Left cardiac atrium (tissue), 4 donors: ENCODE measurements around the gene CD276. TPM values are rescaled to one million over a fixed set of nuclear protein-coding genes. Genes with fewer than 3 reads are reported as not detected.
"Not testable (repeated sequence)": the region's sequence is repeated elsewhere in the genome, so short reads cannot be mapped to it uniquely, and the experiment has no call there.

Source experiments
- ATAC-seq, 2 donors: fragments of 200-7000 bp; cut with Tn5 transposase; one replicate each; pipeline ENCODE4 v1.9.1; 2020; ENCODE audit warnings: mild to moderate bottlenecking in 2 of 2, moderate library complexity in 2 of 2
- DNase-seq: peaks from one replicate; pipeline ENCODE4 v3.0.0-alpha.2; 2020
- intact Hi-C, 2 donors: fragments of 100-400 bp; cut with DNase I; formaldehyde crosslinking; loops; one replicate each; pipeline versions ENCODE4 v1.14.1 to v1.15.1; 2022 to 2023
- total RNA-seq, 2 donors: library from RNA; stranded (reverse); fragmentation: NEBNext Ultra II Directional; extraction: Animal tissue kit (Norgen Biotek cat#: 25700); gene quantifications; one replicate each; pipeline ENCODE4 v1.2.1, GENCODE V29; 2021
- donor health status: DM: no; HTN: yes; CAD: no.
- donor health status: DM: no; HTN: yes; CAD: no; lungs with severe emphysema.
- donor health status: DM: yes; HTN: yes; CAD: no.
- donor health status: Dilated cardiomyopathy.

The CD276 gene
- total RNA-seq, 2 donors from 2014 or later = 29.6 to 77.5 TPM

DNA sequence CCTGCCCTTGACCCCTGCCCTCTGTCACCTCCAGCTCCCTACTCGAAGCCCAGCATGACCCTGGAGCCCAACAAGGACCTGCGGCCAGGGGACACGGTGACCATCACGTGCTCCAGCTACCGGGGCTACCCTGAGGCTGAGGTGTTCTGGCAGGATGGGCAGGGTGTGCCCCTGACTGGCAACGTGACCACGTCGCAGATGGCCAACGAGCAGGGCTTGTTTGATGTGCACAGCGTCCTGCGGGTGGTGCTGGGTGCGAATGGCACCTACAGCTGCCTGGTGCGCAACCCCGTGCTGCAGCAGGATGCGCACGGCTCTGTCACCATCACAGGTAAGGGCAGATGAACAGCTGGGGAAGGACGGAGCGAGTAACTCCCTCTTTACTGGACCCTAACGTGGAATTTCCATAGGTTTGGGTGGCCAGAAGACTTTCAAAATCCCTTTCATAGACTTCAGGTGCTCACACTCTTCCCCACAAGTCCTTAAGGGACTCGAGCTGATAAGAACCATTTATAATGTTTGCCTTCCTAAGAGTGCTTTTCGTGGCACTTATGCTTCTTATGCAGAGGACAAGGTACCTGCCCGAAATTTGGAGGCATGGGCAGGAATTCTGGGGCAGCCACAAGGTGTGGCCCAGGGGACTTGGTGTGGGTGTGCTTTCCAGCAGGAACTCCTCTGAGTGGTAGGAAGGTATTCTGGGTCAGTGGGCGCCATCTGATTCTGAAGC, 20.1 kb downstream of the CD276 start:
- ATAC-seq, DNase-seq: not testable (repeated sequence)
- intact Hi-C loops = loop anchor here in 1 of 2 donors (5.0 kb wide), 1 partner anchor 137 kb away; no protein-coding TSS in a partner anchor

DNA sequence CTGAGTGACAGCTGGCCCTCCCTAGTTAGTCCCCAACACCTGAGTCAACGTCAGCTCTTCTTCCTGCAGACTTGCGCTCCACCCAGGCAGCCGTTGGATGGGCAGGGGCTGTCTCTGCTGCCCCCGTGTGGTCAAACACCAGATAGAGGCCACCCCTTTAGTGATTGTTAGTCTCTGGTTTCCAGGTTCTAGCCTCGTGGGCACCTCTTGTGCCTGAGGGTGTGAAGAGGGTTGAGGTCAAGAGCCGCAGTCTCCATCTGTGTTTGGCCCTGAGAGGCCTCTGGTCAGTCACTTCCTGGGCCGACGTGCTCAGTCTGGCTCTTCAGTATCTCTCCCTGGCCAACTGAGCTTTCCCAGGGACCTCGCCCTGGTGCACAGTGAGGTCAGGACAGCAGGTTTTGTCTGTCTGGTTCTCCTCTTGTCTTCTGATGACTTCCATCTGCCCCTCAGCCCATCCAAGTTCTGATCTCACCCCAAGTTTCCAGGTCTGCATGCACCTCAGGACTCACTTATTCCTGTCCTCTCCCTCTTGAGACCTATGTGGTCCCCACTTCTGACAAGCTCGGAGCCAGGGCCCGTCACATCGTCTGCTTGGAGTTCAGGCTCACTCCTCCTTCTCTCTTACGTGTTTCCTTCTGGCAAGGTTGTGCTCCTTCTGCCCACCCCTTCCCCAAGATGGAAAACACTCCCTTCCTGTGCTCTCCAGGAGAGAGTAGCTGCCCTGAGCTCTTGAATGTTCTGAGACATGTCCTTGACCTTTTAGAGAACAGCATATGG, 20.9 kb downstream of the CD276 start:
- intact Hi-C loops = loop anchor here in 1 of 2 donors (5.0 kb wide), 2 partner anchors 138 to 202 kb away; no protein-coding TSS in a partner anchor
- DNase-seq = peak; percentile 59
- peak; percentile 50 to 58 for ATAC-seq

DNA sequence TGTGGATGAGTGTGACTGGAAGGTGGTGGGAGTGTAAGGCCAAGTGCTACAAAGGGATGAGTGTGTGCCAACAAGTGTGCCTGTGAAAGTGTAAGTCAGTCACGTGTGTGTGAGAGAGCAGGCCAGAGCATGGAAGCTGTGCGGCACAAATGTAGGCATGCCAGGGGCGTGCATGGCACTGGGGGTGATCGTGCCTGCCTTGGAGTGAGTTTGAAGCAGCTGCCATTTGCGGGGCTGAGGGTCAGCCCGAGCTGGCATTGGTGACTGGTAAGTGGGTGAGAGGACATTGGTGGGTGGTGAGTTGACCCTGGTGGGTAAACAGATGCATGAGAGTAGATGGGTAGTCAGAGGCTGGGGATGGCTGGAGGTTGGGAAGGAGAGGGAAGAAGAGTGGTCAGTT, 24.5 kb downstream of the CD276 start:
- intact Hi-C loops = loop anchor here in 1 of 2 donors (5.0 kb wide), 1 partner anchor 199 kb away; no protein-coding TSS in a partner anchor
- no peak for DNase-seq
- ATAC-seq = no peak

DNA sequence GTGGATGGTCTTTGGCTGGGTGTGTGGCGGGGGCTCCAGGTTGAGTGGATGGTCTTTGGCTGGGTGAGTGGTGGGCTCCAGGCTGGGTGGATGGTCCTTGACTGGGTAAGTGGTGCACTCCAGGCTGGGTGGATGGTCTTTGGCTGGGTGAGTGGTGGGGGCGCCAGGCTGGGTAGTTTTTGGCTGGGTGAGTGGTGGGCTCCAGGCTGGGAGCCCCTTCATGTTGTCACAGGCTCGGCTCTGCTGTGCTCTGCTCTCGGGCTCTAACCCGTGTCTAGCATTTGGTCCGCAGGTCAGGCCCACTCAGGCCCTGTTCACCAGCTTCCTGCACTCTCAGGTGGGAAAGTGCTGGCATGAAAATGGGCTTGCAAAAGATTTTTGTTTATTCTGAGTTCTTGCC, 25.1 kb downstream of the CD276 start:
- DNase-seq (no peak), ATAC-seq (no peak)
- intact Hi-C loops = loop anchor here in 1 of 2 donors (5.0 kb wide), 1 partner anchor 198 kb away; no protein-coding TSS in a partner anchor

DNA sequence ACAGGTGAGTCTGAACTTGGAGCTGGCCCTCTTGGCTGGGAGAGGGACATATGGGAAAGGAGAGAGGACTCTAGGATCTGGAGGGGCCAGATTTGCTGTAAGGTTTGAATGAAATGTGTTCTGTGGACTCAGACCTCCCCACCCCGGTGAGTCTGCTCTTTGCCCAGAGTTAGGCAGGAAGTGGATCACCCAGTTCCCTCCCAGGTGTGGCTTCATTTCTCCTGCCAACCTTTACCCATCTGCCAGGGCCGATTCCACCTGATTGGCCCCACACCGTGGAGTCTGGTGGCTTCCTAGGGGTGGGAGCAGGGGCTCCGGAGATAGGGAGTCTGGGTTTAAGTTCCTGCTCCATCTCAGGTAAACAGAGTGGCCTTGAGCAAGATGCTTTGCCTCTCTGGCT, 25.5 kb downstream of the CD276 start:
- intact Hi-C loops = loop anchor here (5.0 to 10.0 kb wide), 2 partner anchors 195 to 198 kb away; no protein-coding TSS in a partner anchor
- DNase-seq = no peak
- ATAC-seq = no peak

DNA sequence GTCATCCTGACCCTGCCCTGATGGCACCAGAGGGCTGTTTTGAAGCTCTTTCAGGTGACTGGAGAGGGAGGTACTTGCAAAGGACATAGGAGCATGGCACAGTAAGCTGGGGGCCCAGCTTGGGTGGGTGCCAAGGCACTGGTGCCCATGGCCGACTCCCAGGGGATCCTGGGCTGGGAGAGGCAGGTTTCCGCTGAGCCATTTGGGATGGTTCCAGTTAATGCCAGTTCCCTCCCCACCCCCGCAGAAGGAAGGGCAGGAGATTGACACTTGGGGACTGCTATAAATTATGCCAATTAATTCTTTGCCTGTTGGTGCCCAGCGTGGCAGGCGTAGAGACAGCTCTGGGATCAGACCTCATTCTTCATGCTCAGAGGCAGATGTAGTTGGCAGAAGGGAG, 26.1 kb downstream of the CD276 start:
- intact Hi-C loops = loop anchor here in 1 of 2 donors (10.0 kb wide), 1 partner anchor 194 kb away; no protein-coding TSS in a partner anchor
- ATAC-seq = no peak
- DNase-seq = no peak

DNA sequence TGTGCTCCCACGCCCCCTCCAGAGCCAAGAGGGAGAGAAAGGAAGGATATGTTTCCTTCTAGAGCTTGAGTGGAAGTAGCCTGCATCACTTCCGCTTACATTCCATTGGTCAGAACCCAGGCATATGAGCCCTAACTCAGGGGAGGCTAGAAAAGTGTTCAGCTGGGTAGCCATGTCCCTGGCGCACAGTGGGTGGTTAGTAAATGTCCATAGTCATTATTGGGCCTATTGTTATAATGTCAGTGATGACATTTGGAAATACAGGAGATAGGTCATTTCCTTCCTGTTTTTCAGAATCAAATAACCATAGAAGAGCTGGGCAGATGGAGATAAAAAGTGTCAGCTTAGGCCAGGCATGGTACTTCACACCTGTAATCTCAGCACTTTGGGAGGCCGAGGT, 27.3 kb downstream of the CD276 start:
- DNase-seq (no peak), ATAC-seq (no peak)
- intact Hi-C loops = loop anchor here in 1 of 2 donors (10.0 kb wide), 1 partner anchor 193 kb away; no protein-coding TSS in a partner anchor

DNA sequence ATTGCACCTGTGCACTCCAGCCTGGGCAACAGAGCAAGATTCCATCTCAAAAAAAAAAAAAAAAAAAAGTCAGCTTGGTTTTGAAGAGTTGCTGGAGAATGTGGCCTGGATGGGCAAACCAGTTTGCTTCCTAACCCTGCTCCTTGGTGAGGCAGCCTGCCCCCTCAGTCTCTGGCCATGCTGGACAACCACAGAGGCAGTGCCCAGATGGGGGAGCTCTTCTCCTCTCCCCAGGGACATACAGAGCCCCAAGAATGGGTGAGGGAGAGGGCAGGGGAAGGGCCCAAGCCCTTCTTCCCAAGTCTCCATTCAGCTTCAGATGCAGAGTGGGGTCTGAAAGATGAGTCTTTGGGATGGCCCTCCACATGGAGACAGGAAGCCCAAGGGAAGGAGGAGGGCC, 27.9 kb downstream of the CD276 start:
- DNase-seq = no peak
- ATAC-seq = no peak
- intact Hi-C loops = loop anchor here in 1 of 2 donors (10.0 kb wide), 1 partner anchor 193 kb away; no protein-coding TSS in a partner anchor

DNA sequence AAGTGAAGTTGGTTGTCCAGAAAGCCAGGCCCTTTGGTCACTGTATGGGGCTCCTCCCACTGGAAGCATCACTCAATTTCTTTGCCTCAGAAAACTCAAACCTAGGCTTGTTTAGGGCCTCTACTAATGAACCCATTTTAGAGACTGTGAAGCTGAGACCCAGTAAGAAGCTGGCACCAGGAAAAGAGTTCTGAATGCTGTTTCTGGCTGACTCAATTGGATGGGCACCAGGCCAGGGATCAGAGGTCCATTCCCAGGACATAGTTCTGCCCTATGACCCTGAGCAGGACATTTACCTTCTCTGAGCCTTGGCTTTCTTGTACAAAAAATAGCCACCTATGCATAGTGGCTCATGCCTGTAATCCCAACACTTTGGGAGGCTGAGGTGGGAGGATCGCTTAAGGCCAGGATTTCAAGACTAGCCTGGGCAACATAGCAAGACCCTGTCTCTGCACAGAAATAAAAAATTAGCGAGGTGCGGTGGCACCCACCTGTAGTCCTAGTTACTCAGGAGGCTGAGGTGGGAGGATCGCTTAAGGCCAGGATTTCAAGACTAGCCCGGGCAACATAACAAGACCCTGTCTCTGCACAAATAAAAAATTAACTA, 30.6 kb downstream of the CD276 start:
- intact Hi-C loops = loop anchor here in 1 of 2 donors (10.0 kb wide), 1 partner anchor 190 kb away; no protein-coding TSS in a partner anchor
- no peak for DNase-seq

DNA sequence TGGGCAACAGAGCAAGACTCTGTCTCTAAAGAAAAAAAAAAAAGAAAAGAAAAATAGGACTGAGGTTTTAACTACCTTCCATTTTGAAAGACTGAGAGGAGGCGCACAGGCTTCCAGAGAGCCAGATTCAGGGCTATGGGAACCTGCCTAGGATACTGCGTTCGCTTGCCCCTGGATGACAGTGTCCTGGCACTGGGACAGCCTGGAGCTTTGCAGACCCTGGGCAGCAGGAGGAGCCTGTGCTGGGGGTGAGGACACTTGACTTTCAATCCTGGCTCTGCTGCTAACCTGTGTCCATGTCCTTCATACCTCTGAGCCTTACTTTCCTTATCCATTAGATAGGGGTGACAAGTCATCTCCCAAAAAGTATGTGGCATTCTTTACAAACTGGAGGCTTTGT, 31.2 kb downstream of the CD276 start:
- ATAC-seq (peak; percentile 56 to 65), DNase-seq (peak; percentile 42)
- intact Hi-C loops = loop anchor here in 1 of 2 donors (10.0 kb wide), 1 partner anchor 189 kb away; no protein-coding TSS in a partner anchor

More for the DNA sequence above, 30.6 kb downstream of the CD276 start:
- ATAC-seq = no peak

DNA sequence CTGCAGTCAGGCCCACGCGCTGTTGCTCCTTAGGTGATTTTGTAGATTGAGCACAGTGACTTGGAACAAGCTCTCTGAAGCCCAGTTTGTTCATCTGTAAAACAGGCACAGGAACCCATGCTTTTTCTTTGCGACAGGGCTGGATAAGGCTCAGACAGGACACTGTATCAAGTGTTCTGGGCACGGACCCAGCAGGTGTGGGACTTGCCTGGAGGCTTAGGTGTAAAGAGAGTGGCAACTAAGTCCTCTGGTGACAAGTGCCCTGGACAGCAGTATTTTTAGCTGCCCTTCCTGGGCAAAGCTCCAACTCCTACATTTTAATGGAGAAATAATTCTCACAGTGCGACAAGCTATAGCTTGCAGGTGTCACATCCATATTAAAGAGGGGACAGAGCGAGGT, 32.2 kb downstream of the CD276 start:
- ATAC-seq = peak; percentile 84 to 85
- peak; percentile 83 for DNase-seq
- intact Hi-C loops = loop anchor here in 1 of 2 donors (10.0 kb wide), 1 partner anchor 188 kb away; no protein-coding TSS in a partner anchor

DNA sequence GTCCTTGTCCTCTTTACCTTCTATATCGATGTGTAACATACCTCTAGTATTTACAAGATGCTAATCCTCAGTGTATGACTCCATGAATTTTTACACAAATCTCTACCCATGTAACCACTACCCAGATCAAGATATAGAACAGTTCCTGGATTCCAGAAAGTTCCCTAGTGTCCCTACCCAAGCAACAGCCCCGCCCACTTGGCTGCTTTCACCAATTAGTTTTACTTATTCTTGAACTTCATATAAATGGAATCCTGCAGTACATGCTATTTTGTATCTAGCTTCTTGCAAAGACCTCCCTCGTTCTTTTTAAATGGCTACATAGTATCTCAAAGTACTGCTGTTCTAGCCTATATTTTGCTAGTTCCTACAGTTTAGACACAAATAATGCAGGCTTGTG, 33.0 kb downstream of the CD276 start:
- DNase-seq (no peak), ATAC-seq (no peak)
- intact Hi-C loops = loop anchor here in 1 of 2 donors (10.0 kb wide), 1 partner anchor 188 kb away; no protein-coding TSS in a partner anchor

DNA sequence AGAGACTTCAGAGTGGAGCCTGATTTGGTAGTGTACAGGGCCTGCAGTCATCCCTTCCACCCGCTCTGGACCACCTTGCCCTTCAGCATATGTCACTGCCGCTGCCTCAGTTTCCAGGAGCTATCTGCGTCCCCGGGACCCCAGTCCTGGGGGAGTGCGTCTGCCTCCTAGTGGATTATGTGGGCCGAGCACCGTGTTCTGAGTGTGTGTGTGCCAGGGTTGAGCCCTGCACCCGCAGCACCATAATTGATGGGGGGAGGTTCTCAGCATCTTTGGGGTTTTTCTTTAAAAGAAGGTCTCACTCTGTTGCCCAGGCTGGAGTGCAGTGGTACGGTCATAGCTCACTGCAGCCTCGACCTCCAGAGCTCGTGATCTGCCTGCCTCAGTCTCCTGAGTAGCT, 33.6 kb downstream of the CD276 start:
- ATAC-seq = no peak
- no peak for DNase-seq
- intact Hi-C loops = loop anchor here in 1 of 2 donors (10.0 kb wide), 1 partner anchor 187 kb away; no protein-coding TSS in a partner anchor

DNA sequence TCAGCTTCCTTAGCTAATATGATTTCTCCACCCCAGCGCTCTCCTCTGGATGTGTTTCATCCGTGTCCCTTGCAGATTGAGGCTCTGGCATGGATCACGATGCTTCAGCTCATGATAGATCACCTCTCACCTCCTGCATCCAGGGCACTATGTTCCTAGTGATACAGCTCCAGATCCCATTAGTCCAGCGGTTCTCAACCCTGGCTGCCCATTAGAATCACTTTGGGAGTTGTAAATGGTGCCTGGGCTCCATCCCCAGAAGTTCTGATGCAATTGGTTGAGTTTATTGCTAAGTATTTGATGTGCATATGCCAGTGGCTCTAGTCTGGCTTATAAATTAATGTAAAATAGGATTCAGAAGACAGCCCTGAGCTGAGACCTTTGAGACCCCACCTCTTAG, 34.5 kb downstream of the CD276 start:
- intact Hi-C loops = loop anchor here in 1 of 2 donors (10.0 kb wide), 1 partner anchor 186 kb away; no protein-coding TSS in a partner anchor
- no peak for DNase-seq
- no peak for ATAC-seq

DNA sequence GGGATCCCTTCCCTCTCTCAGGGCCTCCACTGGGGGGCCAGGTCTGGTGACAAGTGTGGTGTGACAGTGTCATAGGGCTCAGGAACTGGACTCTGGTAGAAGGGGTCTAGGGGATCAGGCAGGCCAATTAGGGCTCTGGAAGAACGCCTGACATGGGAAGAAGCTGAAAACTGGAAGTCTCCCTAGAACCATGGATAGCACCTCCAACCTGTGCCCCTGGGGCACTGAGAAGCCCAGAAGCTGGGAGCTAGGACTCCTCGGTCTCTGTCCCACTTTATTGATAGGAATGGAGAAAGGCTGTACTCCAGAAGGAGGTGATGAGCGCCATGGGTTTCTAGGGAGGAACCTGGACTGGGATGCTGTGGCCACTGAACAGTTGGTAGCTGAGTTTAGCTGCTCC, 38.2 kb downstream of the CD276 start:
- no peak for ATAC-seq
- intact Hi-C loops = no loop called here

DNA sequence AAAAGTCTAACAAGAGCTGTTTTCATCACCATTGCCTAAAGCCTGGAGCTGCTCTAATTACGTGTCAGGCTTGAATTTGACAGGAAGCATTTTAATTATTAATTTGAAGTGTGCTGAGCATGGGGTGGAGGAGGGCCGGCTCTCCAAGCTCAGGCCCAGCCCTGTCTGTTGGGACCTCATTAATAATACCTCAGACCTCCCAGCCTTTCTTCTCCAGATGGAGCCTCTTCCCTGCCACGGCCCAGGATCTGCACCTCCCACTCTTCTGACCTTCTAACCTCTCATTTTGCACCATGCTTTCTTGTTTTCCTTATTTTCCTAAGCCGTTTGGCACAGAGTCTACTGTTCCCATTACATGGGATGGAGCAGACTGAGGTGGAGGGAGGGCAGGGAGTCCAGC, 39.0 kb downstream of the CD276 start:
- intact Hi-C loops = no loop called here
- ATAC-seq (no peak), DNase-seq (no peak)

More for the DNA sequence above, 38.2 kb downstream of the CD276 start:
- DNase-seq = no peak

DNA sequence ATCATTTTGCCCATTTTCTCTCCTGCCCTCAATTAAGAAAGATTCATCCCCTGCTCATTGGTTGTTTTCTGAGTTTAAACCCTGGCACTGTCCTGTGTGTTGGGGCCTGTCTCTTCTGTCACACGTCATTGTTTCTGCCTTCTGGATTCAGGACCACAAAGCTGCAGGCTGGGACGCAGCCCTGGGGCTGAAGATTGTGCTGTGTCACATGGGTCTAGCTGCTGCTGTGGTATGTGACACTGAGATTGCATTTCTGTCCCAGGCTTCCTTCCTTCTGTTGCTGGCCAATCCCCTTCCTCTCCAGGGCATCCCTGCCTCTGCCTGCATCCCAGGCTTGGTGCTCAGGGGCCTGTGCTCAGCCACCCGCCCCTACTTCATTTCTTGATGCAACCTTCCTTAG, 40.0 kb downstream of the CD276 start:
- intact Hi-C loops = no loop called here
- DNase-seq (no peak), ATAC-seq (peak; percentile 23 to 26)

DNA sequence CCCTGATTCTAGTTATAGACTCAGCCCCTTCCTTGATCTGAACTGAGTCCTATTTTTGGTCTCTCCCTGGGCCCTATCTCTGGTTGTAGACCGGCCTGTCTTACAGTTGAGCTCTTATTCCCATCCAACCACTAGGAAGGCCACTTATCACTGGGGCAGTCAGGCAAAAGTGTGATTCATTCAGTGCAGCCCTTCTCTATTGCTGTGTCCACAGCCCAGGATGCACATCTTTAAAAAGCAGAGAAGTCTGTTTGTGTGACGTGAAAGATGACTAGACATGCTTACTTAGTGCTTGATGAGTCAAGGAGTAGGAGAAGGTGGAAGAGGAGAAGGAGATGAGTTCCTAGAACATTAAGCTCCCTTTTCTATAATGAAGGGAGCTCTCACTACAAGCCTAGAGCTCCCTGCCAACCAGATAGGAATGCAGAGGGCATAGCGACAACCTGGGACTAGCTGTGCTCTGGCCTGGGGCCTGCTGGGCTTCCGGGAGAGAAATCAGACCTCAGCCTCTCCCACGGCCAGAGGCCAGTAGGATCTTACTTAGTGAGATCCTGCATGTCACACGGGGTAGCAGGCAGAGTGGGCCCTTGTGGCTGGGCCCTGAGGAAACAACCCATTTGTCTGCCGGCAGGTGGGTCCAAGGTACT, 43.3 kb downstream of the CD276 start:
- DNase-seq (no peak), ATAC-seq (peak; percentile 53 to 74)
- intact Hi-C loops = no loop called here
